ENCODE measurements around the gene NPM1.

NPM1 gene

GRCh38 chr5:171438738-171439137 is 51.1 kb downstream of the NPM1 start:
- in situ Hi-C loops (cut with MboI; ENCODE audit: low pct_unique_long_range_greater_than_20kb, low sequenced_read_pairs, unreplicated experiment), result no loop called here
- DNase-seq (ENCODE audit: low spot score), result no peak
- TF ChIP-seq CTCF (IDR thresholded peaks at IDR 0.05; ENCODE audit: extremely low read depth, insufficient read depth, missing control alignments), result no peak

- in situ Hi-C loops (cut with MboI; ENCODE audit: low pct_unique_long_range_greater_than_20kb, low sequenced_read_pairs, unreplicated experiment), result no loop called here
- no peak for TF ChIP-seq CTCF (IDR thresholded peaks at IDR 0.05; ENCODE audit: extremely low read depth, insufficient read depth, missing control alignments)
- DNase-seq (ENCODE audit: low spot score), result no peak
These were observed 53.7 kb downstream of the NPM1 start for GRCh38 chr5:171441246-171441791.

- in situ Hi-C loops (cut with MboI; ENCODE audit: low pct_unique_long_range_greater_than_20kb, low sequenced_read_pairs, unreplicated experiment), result no loop called here
- no peak for TF ChIP-seq CTCF (IDR thresholded peaks at IDR 0.05; ENCODE audit: extremely low read depth, insufficient read depth, missing control alignments)
- DNase-seq (ENCODE audit: low spot score), result no peak
These were observed 54.8 kb downstream of the NPM1 start for GRCh38 chr5:171442287-171443042.

- no peak for TF ChIP-seq CTCF (IDR thresholded peaks at IDR 0.05; ENCODE audit: extremely low read depth, insufficient read depth, missing control alignments)
- in situ Hi-C loops (cut with MboI; ENCODE audit: low pct_unique_long_range_greater_than_20kb, low sequenced_read_pairs, unreplicated experiment), result no loop called here
- no peak for DNase-seq (ENCODE audit: low spot score)
These were observed 56.9 kb downstream of the NPM1 start for GRCh38 chr5:171444582-171444981.

- in situ Hi-C loops (cut with MboI; ENCODE audit: low pct_unique_long_range_greater_than_20kb, low sequenced_read_pairs, unreplicated experiment), result no loop called here
- no peak for DNase-seq (ENCODE audit: low spot score)
- TF ChIP-seq CTCF (IDR thresholded peaks at IDR 0.05; ENCODE audit: extremely low read depth, insufficient read depth, missing control alignments), result no peak
These were observed 58.2 kb downstream of the NPM1 start for GRCh38 chr5:171445644-171446516.

- in situ Hi-C loops (cut with MboI; ENCODE audit: low pct_unique_long_range_greater_than_20kb, low sequenced_read_pairs, unreplicated experiment), result no loop called here
- TF ChIP-seq CTCF (IDR thresholded peaks at IDR 0.05; ENCODE audit: extremely low read depth, insufficient read depth, missing control alignments), result no peak
These were observed 59.6 kb downstream of the NPM1 start for GRCh38 chr5:171447226-171447625.

More at GRCh38 chr5:171447226-171447625, 59.6 kb downstream of the NPM1 start:
- DNase-seq (ENCODE audit: low spot score), result no peak

Measured in GM13977 (cell line).